IMR-90 (cell line): Measurements from ENCODE around the gene TIGD2. TPM values are rescaled to one million over a fixed set of nuclear protein-coding genes. Genes with fewer than 3 reads are reported as not detected.

Experiments used
- ATAC-seq: fragments of 200-7000 bp; cut with Tn5 transposase; 2 replicates; pipeline ENCODE4 v1.9.1; 2020; ENCODE audit warnings: low read depth, mild to moderate bottlenecking, moderate library complexity
- BruUV-seq: library from RNA; stranded (reverse); fragments of 400-500 nt; replicated peaks from 2 replicates; lab custom pipeline; 2021; lab: Mats Ljungman, UMichigan
- CTCF ChIA-PET: fragments of 300-600 bp; formaldehyde crosslinking; extraction: SDS; loops from one replicate; lab custom pipeline; 2021; ENCODE audit warnings: antibody characterized with exemption; lab: Yijun Ruan, JAX
- POLR2A ChIA-PET: fragments of 300-600 bp; sonication (Branson Sonifier 250); formaldehyde crosslinking; loops from one replicate; lab custom pipeline; 2022; ENCODE audit warnings: antibody characterized with exemption; ENCODE audit not compliant: unreplicated experiment; lab: Charles Lee
- DNase-seq: peaks from one replicate; pipeline ENCODE4 v3.0.0; 2013
- H2AFZ ChIP-seq: replicated peaks from 2 replicates; pipeline ENCODE3; 2013; ENCODE audit warnings: low read length, mild to moderate bottlenecking; ENCODE audit not compliant: poor library complexity
- H2AK5ac ChIP-seq: 2 replicates; pipeline ENCODE4 v1.6.1; 2013; ENCODE audit warnings: low read depth, low read length, inconsistent platforms
- H2AK9ac ChIP-seq: replicated peaks from 2 replicates; pipeline ENCODE3; 2013; ENCODE audit warnings: mild to moderate bottlenecking, low read depth, low read length, moderate library complexity; ENCODE audit not compliant: poor library complexity
- H2BK120ac ChIP-seq: 2 replicates; pipeline ENCODE4 v1.6.1; 2013; ENCODE audit warnings: low read depth, low read length, inconsistent platforms
- H2BK15ac ChIP-seq: 3 replicates; pipeline ENCODE4 v1.6.1; 2013; ENCODE audit warnings: low read depth, low read length, inconsistent platforms
- H2BK20ac ChIP-seq: 2 replicates; pipeline ENCODE4 v1.6.1; 2013; ENCODE audit warnings: low read depth, mild to moderate bottlenecking, inconsistent platforms, low read length, moderate library complexity
- H2BK5ac ChIP-seq: 2 replicates; pipeline ENCODE4 v1.6.1; 2013; ENCODE audit warnings: mild to moderate bottlenecking, low read depth, low read length, inconsistent platforms; ENCODE audit not compliant: poor library complexity, severe bottlenecking
- H3K14ac ChIP-seq: replicated peaks from 2 replicates; pipeline ENCODE4 v1.6.1; 2013; ENCODE audit warnings: low read depth, low read length, inconsistent platforms
- H3K18ac ChIP-seq: 2 replicates; pipeline ENCODE4 v1.6.1; 2013; ENCODE audit warnings: low read depth, low read length, control low read depth
- H3K23ac ChIP-seq: 2 replicates; pipeline ENCODE4 v1.6.1; 2013; ENCODE audit warnings: low read depth, low read length, inconsistent platforms
- H3K27ac ChIP-seq: 2 replicates; pipeline ENCODE4 v1.5.1; 2013; ENCODE audit warnings: mild to moderate bottlenecking, control low read depth, low read length; ENCODE audit not compliant: insufficient read depth
- H3K27me3 ChIP-seq: 2 replicates; pipeline ENCODE4 v1.6.1; 2013; ENCODE audit warnings: low read length; ENCODE audit not compliant: control insufficient read depth, insufficient read depth
- H3K36me3 ChIP-seq: 2 replicates; pipeline ENCODE4 v1.6.1; 2013; ENCODE audit warnings: low read length, mixed read lengths; ENCODE audit not compliant: control insufficient read depth, insufficient read depth
- H3K4ac ChIP-seq: 2 replicates; pipeline ENCODE4 v1.6.1; 2013; ENCODE audit warnings: low read depth, low read length, inconsistent platforms
- H3K4me1 ChIP-seq: 2 replicates; pipeline ENCODE4 v1.6.1; 2013; ENCODE audit warnings: low read length, mixed read lengths; ENCODE audit not compliant: control insufficient read depth, insufficient read depth
- H3K4me2 ChIP-seq: 2 replicates; pipeline ENCODE4 v1.6.1; 2013; ENCODE audit warnings: low read depth, mild to moderate bottlenecking, control low read depth, low read length, moderate library complexity
- H3K4me3 ChIP-seq: 2 replicates; pipeline ENCODE4 v1.5.1; 2013; ENCODE audit warnings: low read depth, mild to moderate bottlenecking, control low read depth, low read length, moderate library complexity; ENCODE audit not compliant: insufficient read depth
- H3K56ac ChIP-seq: 2 replicates; pipeline ENCODE4 v1.6.1; 2013; ENCODE audit warnings: low read length, inconsistent platforms; ENCODE audit not compliant: insufficient read depth; ENCODE audit errors: extremely low read depth
- H3K79me1 ChIP-seq, 2 experiments: 2 replicates each; pipeline ENCODE4 v1.6.1; 2013; ENCODE audit warnings: low read length in 2 of 2, inconsistent platforms in 1 of 2, low read depth in 1 of 2
- H3K9ac ChIP-seq: 2 replicates; pipeline ENCODE4 v1.6.1; 2013; ENCODE audit warnings: low read depth, low read length, control low read depth
- H3K9me1 ChIP-seq: 2 replicates; pipeline ENCODE4 v1.6.1; 2013; ENCODE audit warnings: low read length, inconsistent platforms; ENCODE audit not compliant: insufficient read depth
- H3K9me3 ChIP-seq: 2 replicates; pipeline ENCODE4 v1.6.1; 2013; ENCODE audit warnings: low read length; ENCODE audit not compliant: control insufficient read depth, insufficient read depth
- H4K20me1 ChIP-seq: 2 replicates; pipeline ENCODE4 v1.6.1; 2013; ENCODE audit warnings: low read length, inconsistent platforms; ENCODE audit not compliant: insufficient read depth
- H4K5ac ChIP-seq: 2 replicates; pipeline ENCODE4 v1.6.1; 2013; ENCODE audit warnings: mild to moderate bottlenecking, low read depth, low read length, control low read depth
- H4K8ac ChIP-seq, 2 experiments: 2 replicates each; pipeline ENCODE4 v1.6.1; 2013; ENCODE audit warnings: low read depth in 2 of 2, low read length in 2 of 2, control low read depth in 1 of 2, inconsistent platforms in 1 of 2
- H4K91ac ChIP-seq: 2 replicates; pipeline ENCODE4 v1.6.1; 2013; ENCODE audit warnings: low read depth, low read length, inconsistent platforms; ENCODE audit not compliant: insufficient read depth
- BHLHE40 ChIP-seq: fragments of 150-350 bp; IDR thresholded peaks from 2 replicates; pipeline ENCODE4 v1.6.1; 2016; ENCODE audit warnings: mild to moderate bottlenecking, low read depth, low read length
- CEBPB ChIP-seq: IDR thresholded peaks from 2 replicates; pipeline ENCODE4 v1.6.1; 2012; ENCODE audit warnings: low read depth, low read length, improper control_type of control experiment
- CHD1 ChIP-seq: IDR thresholded peaks from 2 replicates; pipeline ENCODE4 v1.6.1; 2012; ENCODE audit warnings: low read depth, low read length, improper control_type of control experiment
- FOS ChIP-seq: fragments of 150-350 bp; IDR thresholded peaks from 2 replicates; pipeline ENCODE4 v1.6.1; 2016; ENCODE audit warnings: low read depth, low read length
- MAFK ChIP-seq: IDR thresholded peaks from 2 replicates; pipeline ENCODE4 v1.6.1; 2012; ENCODE audit warnings: low read depth, low read length, improper control_type of control experiment
- MAZ ChIP-seq: IDR thresholded peaks from 2 replicates; pipeline ENCODE4 v1.6.1; 2012; ENCODE audit warnings: low read depth, mild to moderate bottlenecking, low read length, improper control_type of control experiment, moderate library complexity, borderline replicate concordance
- MXI1 ChIP-seq: IDR thresholded peaks from 2 replicates; pipeline ENCODE4 v1.6.1; 2012; ENCODE audit warnings: low read depth, mild to moderate bottlenecking, low read length, moderate library complexity, borderline replicate concordance
- NFE2L2 ChIP-seq: fragments of 150-350 bp; IDR thresholded peaks from 2 replicates; pipeline ENCODE4 v1.6.1; 2016; ENCODE audit warnings: low read depth, mild to moderate bottlenecking, low read length
- POLR2A ChIP-seq: IDR thresholded peaks from 2 replicates; pipeline ENCODE4 v1.6.1; 2012; ENCODE audit warnings: mild to moderate bottlenecking, low read depth, low read length
- RAD21 ChIP-seq: IDR thresholded peaks from 2 replicates; pipeline ENCODE4 v1.6.1; 2012; ENCODE audit warnings: low read length, improper control_type of control experiment
- RCOR1 ChIP-seq: IDR thresholded peaks from 2 replicates; pipeline ENCODE4 v1.6.1; 2012; ENCODE audit warnings: mild to moderate bottlenecking, low read length, improper control_type of control experiment; ENCODE audit not compliant: insufficient replicate concordance
- RFX5 ChIP-seq: IDR thresholded peaks from 2 replicates; pipeline ENCODE4 v1.8.0; 2012; ENCODE audit warnings: low read depth, mild to moderate bottlenecking, low read length, moderate library complexity
- SMC3 ChIP-seq: fragments of 150-350 bp; IDR thresholded peaks from 2 replicates; pipeline ENCODE4 v1.6.1; 2016; ENCODE audit warnings: low read depth, mild to moderate bottlenecking, antibody characterized with exemption, low read length, moderate library complexity
- WGBS, 2 experiments: methylation state at CpG; one replicate each; pipeline versions ENCODE4 v1.1.5 to v1.1.7; 2013; ENCODE audit warnings: missing lambda C conversion rate in 2 of 2; ENCODE audit not compliant: insufficient read length in 1 of 2; ENCODE audit errors: extremely low coverage in 2 of 2; 5-methylcytosine and 5-hydroxymethylcytosine counted together
- dilution Hi-C: fragments of 300-500 bp; cut with HindIII; formaldehyde crosslinking; loops from one replicate; pipeline ENCODE4 v1.14.3; 2018; ENCODE audit warnings: low sequenced_read_pairs; ENCODE audit not compliant: unreplicated experiment
- in situ Hi-C: fragments of 300-500 bp; cut with MboI; formaldehyde crosslinking; loops from 3 replicates; pipeline ENCODE4 v1.14.3; 2019; ENCODE audit warnings: low sequenced_read_pairs, inconsistent platforms, mixed read lengths
- intact Hi-C: fragments of 100-400 bp; cut with micrococcal nuclease; formaldehyde crosslinking; loops from 2 replicates; pipeline ENCODE4 v1.10.0; 2022
- polyA plus RNA-seq, 3 experiments: library from polyadenylated mRNA; depleted of rRNA; stranded (reverse); fragments of >200 nt; gene quantifications; 2 replicates each; pipeline ENCODE4 v1.2.3, GENCODE V29; 2012; ENCODE audit warnings: low replicate concordance in 1 of 3
- total RNA-seq: library from RNA; depleted of rRNA; stranded (reverse); fragments of >200 nt; gene quantifications from 2 replicates; pipeline ENCODE4 v1.2.3, GENCODE V29; 2012
- TF ChIP-seq, protein P1 (sequence below): fragments of 150-350 bp; IDR thresholded peaks from 2 replicates; pipeline ENCODE4 v1.6.1; 2017; ENCODE audit warnings: mild to moderate bottlenecking, antibody characterized with exemption, low read length, low read depth
- TF ChIP-seq, protein P2 (sequence below): fragments of 150-350 bp; IDR thresholded peaks from 2 replicates; pipeline ENCODE4 v1.6.1; 2016; ENCODE audit warnings: low read depth, mild to moderate bottlenecking, low read length, moderate library complexity, borderline replicate concordance
- TF ChIP-seq, protein P3 (sequence below): conservative IDR thresholded peaks from 2 replicates; pipeline ENCODE4 v1.5.1; 2012; ENCODE audit warnings: mild to moderate bottlenecking, low read depth, low read length, improper control_type of control experiment

TIGD2 gene
- total and polyA plus RNA-seq, 2 of the 4 experiments (the other 2 are of a cell fraction): 5.6 to 12.4 TPM

DNA sequence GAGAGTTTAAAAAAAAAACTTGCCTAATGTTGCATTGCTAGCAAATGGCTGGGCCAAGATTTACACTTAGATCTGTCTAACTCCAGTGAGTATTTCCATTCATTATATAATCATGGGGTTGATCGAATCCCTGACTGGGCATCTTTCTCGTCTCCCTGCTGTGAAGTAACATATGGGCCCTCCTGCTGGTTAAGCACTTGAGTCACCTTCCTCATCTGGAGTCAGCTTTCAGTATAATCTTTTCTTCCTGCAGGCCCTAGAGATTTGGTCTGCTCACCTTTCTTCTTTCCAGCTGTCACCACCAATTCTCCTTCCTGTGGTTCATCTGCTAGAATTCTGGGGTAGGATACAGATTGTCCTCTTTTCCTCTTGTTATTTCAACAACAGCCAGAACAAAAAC lies 41.6 kb downstream of the TIGD2 start:
- no TSS peak for BruUV-seq
- no peaks in the 10 kb centered on the region for H3K79me1 ChIP-seq
- H2AK5ac ChIP-seq: no peak overlapping the region
- H3K56ac ChIP-seq: no peak overlapping the region
- H2BK120ac ChIP-seq: no peak overlapping the region
- no peak overlapping the region for H2AFZ ChIP-seq
- H2BK5ac ChIP-seq: no peak overlapping the region
- no peak overlapping the region for H3K23ac ChIP-seq
- intact Hi-C loops: loop anchor here (10.0 kb wide), 1 partner anchor 752 kb away; no protein-coding TSS in a partner anchor
- no peaks in the 10 kb centered on the region for H3K9me3 ChIP-seq
- no peaks in the 10 kb centered on the region for H4K20me1 ChIP-seq
- dilution Hi-C loops: no loop called here
- no peak overlapping the region for H3K18ac ChIP-seq
- H3K9ac ChIP-seq: no peak overlapping the region
- in situ Hi-C loops: no loop called here
- H4K5ac ChIP-seq: no peak overlapping the region
- TF ChIP-seq SMC3 (no peak), MAFK (no peak), NFE2L2 (no peak), MAZ (no peak), RAD21 (no peak), BHLHE40 (no peak), POLR2A (no peak), MXI1 (no peak), CEBPB (no peak), RCOR1 (no peak), CHD1 (no peak), FOS (no peak), RFX5 (no peak)
- TF ChIP-seq, protein P1, sequence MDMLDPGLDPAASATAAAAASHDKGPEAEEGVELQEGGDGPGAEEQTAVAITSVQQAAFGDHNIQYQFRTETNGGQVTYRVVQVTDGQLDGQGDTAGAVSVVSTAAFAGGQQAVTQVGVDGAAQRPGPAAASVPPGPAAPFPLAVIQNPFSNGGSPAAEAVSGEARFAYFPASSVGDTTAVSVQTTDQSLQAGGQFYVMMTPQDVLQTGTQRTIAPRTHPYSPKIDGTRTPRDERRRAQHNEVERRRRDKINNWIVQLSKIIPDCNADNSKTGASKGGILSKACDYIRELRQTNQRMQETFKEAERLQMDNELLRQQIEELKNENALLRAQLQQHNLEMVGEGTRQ: no peak
- TF ChIP-seq, protein P2, sequence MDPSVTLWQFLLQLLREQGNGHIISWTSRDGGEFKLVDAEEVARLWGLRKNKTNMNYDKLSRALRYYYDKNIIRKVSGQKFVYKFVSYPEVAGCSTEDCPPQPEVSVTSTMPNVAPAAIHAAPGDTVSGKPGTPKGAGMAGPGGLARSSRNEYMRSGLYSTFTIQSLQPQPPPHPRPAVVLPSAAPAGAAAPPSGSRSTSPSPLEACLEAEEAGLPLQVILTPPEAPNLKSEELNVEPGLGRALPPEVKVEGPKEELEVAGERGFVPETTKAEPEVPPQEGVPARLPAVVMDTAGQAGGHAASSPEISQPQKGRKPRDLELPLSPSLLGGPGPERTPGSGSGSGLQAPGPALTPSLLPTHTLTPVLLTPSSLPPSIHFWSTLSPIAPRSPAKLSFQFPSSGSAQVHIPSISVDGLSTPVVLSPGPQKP: no peak
- TF ChIP-seq, protein P3, sequence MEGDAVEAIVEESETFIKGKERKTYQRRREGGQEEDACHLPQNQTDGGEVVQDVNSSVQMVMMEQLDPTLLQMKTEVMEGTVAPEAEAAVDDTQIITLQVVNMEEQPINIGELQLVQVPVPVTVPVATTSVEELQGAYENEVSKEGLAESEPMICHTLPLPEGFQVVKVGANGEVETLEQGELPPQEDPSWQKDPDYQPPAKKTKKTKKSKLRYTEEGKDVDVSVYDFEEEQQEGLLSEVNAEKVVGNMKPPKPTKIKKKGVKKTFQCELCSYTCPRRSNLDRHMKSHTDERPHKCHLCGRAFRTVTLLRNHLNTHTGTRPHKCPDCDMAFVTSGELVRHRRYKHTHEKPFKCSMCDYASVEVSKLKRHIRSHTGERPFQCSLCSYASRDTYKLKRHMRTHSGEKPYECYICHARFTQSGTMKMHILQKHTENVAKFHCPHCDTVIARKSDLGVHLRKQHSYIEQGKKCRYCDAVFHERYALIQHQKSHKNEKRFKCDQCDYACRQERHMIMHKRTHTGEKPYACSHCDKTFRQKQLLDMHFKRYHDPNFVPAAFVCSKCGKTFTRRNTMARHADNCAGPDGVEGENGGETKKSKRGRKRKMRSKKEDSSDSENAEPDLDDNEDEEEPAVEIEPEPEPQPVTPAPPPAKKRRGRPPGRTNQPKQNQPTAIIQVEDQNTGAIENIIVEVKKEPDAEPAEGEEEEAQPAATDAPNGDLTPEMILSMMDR: no peak
- no peak overlapping the region for H2BK20ac ChIP-seq
- H3K4me1 ChIP-seq: no peaks in the 10 kb centered on the region
- H4K91ac ChIP-seq: no peak overlapping the region
- DNase-seq (no peak), ATAC-seq (no peak)
- H3K14ac ChIP-seq: no peak overlapping the region
- CTCF ChIA-PET: no interaction called here
- no peak overlapping the region for H3K4ac ChIP-seq
- POLR2A ChIA-PET: no interaction called here
- peaks cover 3% of the 10 kb centered on the region; the same call in 1 of the 2 replicates for H3K27me3 ChIP-seq
- H3K27ac ChIP-seq: no peak overlapping the region
- no peak overlapping the region for H4K8ac ChIP-seq
- no peaks in the 10 kb centered on the region for H3K36me3 ChIP-seq
- no peak overlapping the region for H2BK15ac ChIP-seq
- no peak overlapping the region for H3K4me2 ChIP-seq
- no peak overlapping the region for H2AK9ac ChIP-seq
- no peak overlapping the region for H3K4me3 ChIP-seq
- WGBS, 2 experiments: no CpG with 5 or more reads among the region's 2 CpGs
- no peaks in the 10 kb centered on the region for H3K9me1 ChIP-seq
